ENCODE measurements around the gene SERPINA5.

DNA sequence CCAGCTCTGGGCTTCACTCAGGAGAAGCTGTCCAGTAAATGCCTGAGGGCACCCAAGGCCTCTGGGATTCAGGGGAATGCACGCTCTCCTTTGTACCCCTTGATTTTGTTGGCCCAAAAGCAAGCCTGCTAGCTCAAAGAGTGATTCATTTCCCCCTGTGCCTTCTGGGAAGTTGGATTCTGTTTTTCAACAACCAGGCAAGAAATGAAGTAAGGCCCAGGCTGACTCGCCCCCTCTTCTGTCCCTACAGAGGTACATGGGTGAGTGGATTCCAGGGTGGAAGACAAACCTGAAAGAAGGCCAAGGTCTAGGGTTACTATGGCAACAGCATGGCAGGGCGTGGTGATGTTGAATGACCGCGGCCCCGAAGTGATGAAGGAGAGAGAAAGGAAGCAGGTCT, 9.3 kb upstream of the SERPINA5 start:
- TF ChIP-seq POLR2A (IDR thresholded peaks at IDR 0.05), result no peak
- TF ChIP-seq POLR2AphosphoS5 (IDR thresholded peaks at IDR 0.05), result peak; percentile 13
- no peak for TF ChIP-seq EP300 (IDR thresholded peaks at IDR 0.05)
- TF ChIP-seq, protein P1, sequence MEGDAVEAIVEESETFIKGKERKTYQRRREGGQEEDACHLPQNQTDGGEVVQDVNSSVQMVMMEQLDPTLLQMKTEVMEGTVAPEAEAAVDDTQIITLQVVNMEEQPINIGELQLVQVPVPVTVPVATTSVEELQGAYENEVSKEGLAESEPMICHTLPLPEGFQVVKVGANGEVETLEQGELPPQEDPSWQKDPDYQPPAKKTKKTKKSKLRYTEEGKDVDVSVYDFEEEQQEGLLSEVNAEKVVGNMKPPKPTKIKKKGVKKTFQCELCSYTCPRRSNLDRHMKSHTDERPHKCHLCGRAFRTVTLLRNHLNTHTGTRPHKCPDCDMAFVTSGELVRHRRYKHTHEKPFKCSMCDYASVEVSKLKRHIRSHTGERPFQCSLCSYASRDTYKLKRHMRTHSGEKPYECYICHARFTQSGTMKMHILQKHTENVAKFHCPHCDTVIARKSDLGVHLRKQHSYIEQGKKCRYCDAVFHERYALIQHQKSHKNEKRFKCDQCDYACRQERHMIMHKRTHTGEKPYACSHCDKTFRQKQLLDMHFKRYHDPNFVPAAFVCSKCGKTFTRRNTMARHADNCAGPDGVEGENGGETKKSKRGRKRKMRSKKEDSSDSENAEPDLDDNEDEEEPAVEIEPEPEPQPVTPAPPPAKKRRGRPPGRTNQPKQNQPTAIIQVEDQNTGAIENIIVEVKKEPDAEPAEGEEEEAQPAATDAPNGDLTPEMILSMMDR (IDR thresholded peaks at IDR 0.05), result no peak

All from gastroesophageal sphincter (tissue), 3 donors.